HEK293 (cell line): ENCODE data around the gene GNB1L.

Experiments
- GLI2 ChIP-seq: fragments of 450-650 bp; formaldehyde crosslinking; IDR thresholded peaks from 2 replicates; pipeline ENCODE4; 2017; ENCODE audit warnings: missing biosample characterization, missing genetic modification characterization, low read depth, borderline replicate concordance
- KLF7 ChIP-seq: fragments of 450-650 bp; formaldehyde crosslinking; IDR thresholded peaks from 2 replicates; pipeline ENCODE4 v1.5.1; 2016; ENCODE audit warnings: missing biosample characterization, missing genetic modification characterization, borderline replicate concordance
- PRDM10 ChIP-seq: fragments of 450-650 bp; formaldehyde crosslinking; IDR thresholded peaks from 2 replicates; pipeline ENCODE4 v1.5.1; 2016; ENCODE audit warnings: missing biosample characterization, missing genetic modification characterization
- REPIN1 ChIP-seq: fragments of 450-650 bp; formaldehyde crosslinking; IDR thresholded peaks from 2 replicates; pipeline ENCODE4 v1.5.1; 2017; ENCODE audit warnings: missing biosample characterization, missing genetic modification characterization, low read depth
- SP7 ChIP-seq: fragments of 450-650 bp; formaldehyde crosslinking; IDR thresholded peaks from 2 replicates; pipeline ENCODE4 v1.5.1; 2016; ENCODE audit warnings: missing biosample characterization, missing genetic modification characterization
- WT1 ChIP-seq: fragments of 450-650 bp; formaldehyde crosslinking; IDR thresholded peaks from 2 replicates; pipeline ENCODE4 v1.5.1; 2016; ENCODE audit warnings: missing biosample characterization, missing genetic modification characterization
- ZBTB1 ChIP-seq: fragments of 450-650 bp; formaldehyde crosslinking; IDR thresholded peaks from 2 replicates; pipeline ENCODE4 v1.5.1; 2016; ENCODE audit warnings: missing biosample characterization, missing genetic modification characterization
- ZFP37 ChIP-seq: fragments of 450-650 bp; formaldehyde crosslinking; IDR thresholded peaks from 2 replicates; pipeline ENCODE4 v1.5.1; 2016; ENCODE audit warnings: missing biosample characterization, missing genetic modification characterization
- ZNF133 ChIP-seq: fragments of 450-650 bp; formaldehyde crosslinking; IDR thresholded peaks from 2 replicates; pipeline ENCODE4 v1.5.1; 2016; ENCODE audit warnings: missing biosample characterization, missing genetic modification characterization
- ZNF175 ChIP-seq: fragments of 450-650 bp; formaldehyde crosslinking; IDR thresholded peaks from 2 replicates; pipeline ENCODE4 v1.5.1; 2016; ENCODE audit warnings: missing biosample characterization, missing genetic modification characterization
- ZNF280C ChIP-seq: fragments of 450-650 bp; formaldehyde crosslinking; IDR thresholded peaks from 2 replicates; pipeline ENCODE4 v1.5.1; 2016; ENCODE audit warnings: missing biosample characterization, missing genetic modification characterization
- ZNF335 ChIP-seq: fragments of 450-650 bp; formaldehyde crosslinking; conservative IDR thresholded peaks from 2 replicates; pipeline ENCODE4 v1.5.1; 2016; ENCODE audit warnings: missing biosample characterization, missing genetic modification characterization
- ZNF366 ChIP-seq: fragments of 450-650 bp; formaldehyde crosslinking; conservative IDR thresholded peaks from 2 replicates; pipeline ENCODE4 v1.5.1; 2016; ENCODE audit warnings: missing biosample characterization, missing genetic modification characterization
- ZNF514 ChIP-seq: fragments of 450-650 bp; formaldehyde crosslinking; IDR thresholded peaks from 2 replicates; pipeline ENCODE4 v1.5.1; 2016; ENCODE audit warnings: missing biosample characterization, missing genetic modification characterization
- ZNF521 ChIP-seq: fragments of 450-650 bp; formaldehyde crosslinking; IDR thresholded peaks from 2 replicates; pipeline ENCODE4 v1.5.1; 2017; ENCODE audit warnings: missing biosample characterization, mild to moderate bottlenecking, missing genetic modification characterization
- ZNF677 ChIP-seq: fragments of 450-650 bp; IDR thresholded peaks from 2 replicates; pipeline ENCODE4 v1.5.0; 2018; ENCODE audit warnings: missing biosample characterization, mild to moderate bottlenecking, missing genetic modification characterization, moderate library complexity
- ZNF768 ChIP-seq: fragments of 450-650 bp; formaldehyde crosslinking; IDR thresholded peaks from 2 replicates; pipeline ENCODE4 v1.5.1; 2018; ENCODE audit warnings: missing biosample characterization, mild to moderate bottlenecking, missing genetic modification characterization
- ZSCAN30 ChIP-seq: fragments of 450-650 bp; IDR thresholded peaks from 2 replicates; pipeline ENCODE4 v1.5.1; 2018; ENCODE audit warnings: missing biosample characterization, mild to moderate bottlenecking, missing genetic modification characterization, moderate library complexity
- TF ChIP-seq, protein P1 (sequence below): fragments of 450-650 bp; formaldehyde crosslinking; IDR thresholded peaks from 2 replicates; pipeline ENCODE4 v1.5.1; 2016; ENCODE audit warnings: missing biosample characterization, missing genetic modification characterization, borderline replicate concordance
- TF ChIP-seq, protein P2 (sequence below): fragments of 450-650 bp; formaldehyde crosslinking; IDR thresholded peaks from 2 replicates; pipeline ENCODE4 v1.5.1; 2017; ENCODE audit warnings: missing biosample characterization, missing genetic modification characterization
- TF ChIP-seq, protein P3 (sequence below): fragments of 450-650 bp; formaldehyde crosslinking; IDR thresholded peaks from 2 replicates; pipeline ENCODE4 v1.5.1; 2016; ENCODE audit warnings: missing biosample characterization, missing genetic modification characterization
- TF ChIP-seq, protein P4 (sequence below): IDR thresholded peaks from 2 replicates; pipeline ENCODE4 v1.6.1; 2011; ENCODE audit warnings: mild to moderate bottlenecking, low read depth, low read length, borderline replicate concordance
- TF ChIP-seq, protein P5 (sequence below): fragments of 450-650 bp; formaldehyde crosslinking; IDR thresholded peaks from 2 replicates; pipeline ENCODE4 v1.5.1; 2017; ENCODE audit warnings: missing biosample characterization, missing genetic modification characterization

GNB1L gene

GRCh38 chr22:19854778-19855503 lies at the start of gene GNB1L, which contains the start of gene RTL10 (continued):
- TF ChIP-seq ZNF335 (tag by site-specific recombination): 0 out of 2 replicates have a peak, but pooled peaks have one; percentile 51
- TF ChIP-seq SP7: peak; percentile 60
- no peak for TF ChIP-seq REPIN1 (tag by site-specific recombination)
- 0 out of 2 replicates have a peak, but pooled peaks have one; percentile 8 for TF ChIP-seq KLF7 (tag by site-specific recombination)
- no peak for TF ChIP-seq GLI2 (tag by site-specific recombination)
- TF ChIP-seq ZNF768: no peak
- no peak for TF ChIP-seq ZNF514 (tag by site-specific recombination)
- TF ChIP-seq ZBTB1: peak; percentile 81
- TF ChIP-seq, protein P1, sequence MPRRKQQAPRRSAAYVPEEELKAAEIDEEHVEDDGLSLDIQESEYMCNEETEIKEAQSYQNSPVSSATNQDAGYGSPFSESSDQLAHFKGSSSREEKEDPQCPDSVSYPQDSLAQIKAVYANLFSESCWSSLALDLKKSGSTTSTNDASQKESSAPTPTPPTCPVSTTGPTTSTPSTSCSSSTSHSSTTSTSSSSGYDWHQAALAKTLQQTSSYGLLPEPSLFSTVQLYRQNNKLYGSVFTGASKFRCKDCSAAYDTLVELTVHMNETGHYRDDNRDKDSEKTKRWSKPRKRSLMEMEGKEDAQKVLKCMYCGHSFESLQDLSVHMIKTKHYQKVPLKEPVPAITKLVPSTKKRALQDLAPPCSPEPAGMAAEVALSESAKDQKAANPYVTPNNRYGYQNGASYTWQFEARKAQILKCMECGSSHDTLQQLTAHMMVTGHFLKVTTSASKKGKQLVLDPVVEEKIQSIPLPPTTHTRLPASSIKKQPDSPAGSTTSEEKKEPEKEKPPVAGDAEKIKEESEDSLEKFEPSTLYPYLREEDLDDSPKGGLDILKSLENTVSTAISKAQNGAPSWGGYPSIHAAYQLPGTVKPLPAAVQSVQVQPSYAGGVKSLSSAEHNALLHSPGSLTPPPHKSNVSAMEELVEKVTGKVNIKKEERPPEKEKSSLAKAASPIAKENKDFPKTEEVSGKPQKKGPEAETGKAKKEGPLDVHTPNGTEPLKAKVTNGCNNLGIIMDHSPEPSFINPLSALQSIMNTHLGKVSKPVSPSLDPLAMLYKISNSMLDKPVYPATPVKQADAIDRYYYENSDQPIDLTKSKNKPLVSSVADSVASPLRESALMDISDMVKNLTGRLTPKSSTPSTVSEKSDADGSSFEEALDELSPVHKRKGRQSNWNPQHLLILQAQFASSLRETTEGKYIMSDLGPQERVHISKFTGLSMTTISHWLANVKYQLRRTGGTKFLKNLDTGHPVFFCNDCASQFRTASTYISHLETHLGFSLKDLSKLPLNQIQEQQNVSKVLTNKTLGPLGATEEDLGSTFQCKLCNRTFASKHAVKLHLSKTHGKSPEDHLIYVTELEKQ: no peak
- TF ChIP-seq WT1 (tag by site-specific recombination): no peak; the same call in 1 of the 2 replicates
- TF ChIP-seq, protein P2, sequence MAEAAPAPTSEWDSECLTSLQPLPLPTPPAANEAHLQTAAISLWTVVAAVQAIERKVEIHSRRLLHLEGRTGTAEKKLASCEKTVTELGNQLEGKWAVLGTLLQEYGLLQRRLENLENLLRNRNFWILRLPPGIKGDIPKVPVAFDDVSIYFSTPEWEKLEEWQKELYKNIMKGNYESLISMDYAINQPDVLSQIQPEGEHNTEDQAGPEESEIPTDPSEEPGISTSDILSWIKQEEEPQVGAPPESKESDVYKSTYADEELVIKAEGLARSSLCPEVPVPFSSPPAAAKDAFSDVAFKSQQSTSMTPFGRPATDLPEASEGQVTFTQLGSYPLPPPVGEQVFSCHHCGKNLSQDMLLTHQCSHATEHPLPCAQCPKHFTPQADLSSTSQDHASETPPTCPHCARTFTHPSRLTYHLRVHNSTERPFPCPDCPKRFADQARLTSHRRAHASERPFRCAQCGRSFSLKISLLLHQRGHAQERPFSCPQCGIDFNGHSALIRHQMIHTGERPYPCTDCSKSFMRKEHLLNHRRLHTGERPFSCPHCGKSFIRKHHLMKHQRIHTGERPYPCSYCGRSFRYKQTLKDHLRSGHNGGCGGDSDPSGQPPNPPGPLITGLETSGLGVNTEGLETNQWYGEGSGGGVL (tag by site-specific recombination): no peak
- no peak; the same call in 1 of the 2 replicates for TF ChIP-seq ZNF366 (tag by site-specific recombination)
- TF ChIP-seq, protein P3, sequence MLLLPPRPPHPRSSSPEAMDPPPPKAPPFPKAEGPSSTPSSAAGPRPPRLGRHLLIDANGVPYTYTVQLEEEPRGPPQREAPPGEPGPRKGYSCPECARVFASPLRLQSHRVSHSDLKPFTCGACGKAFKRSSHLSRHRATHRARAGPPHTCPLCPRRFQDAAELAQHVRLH (tag by site-specific recombination): peak; percentile 59; the same call in 1 of the 2 replicates
- TF ChIP-seq ZSCAN30 (tag by site-specific recombination): peak; percentile 63; the same call in 1 of the 2 replicates
- TF ChIP-seq ZNF175 (tag by site-specific recombination): no peak
- TF ChIP-seq ZFP37 (tag by site-specific recombination): peak; percentile 65; the same call in 1 of the 2 replicates
- TF ChIP-seq, protein P4, sequence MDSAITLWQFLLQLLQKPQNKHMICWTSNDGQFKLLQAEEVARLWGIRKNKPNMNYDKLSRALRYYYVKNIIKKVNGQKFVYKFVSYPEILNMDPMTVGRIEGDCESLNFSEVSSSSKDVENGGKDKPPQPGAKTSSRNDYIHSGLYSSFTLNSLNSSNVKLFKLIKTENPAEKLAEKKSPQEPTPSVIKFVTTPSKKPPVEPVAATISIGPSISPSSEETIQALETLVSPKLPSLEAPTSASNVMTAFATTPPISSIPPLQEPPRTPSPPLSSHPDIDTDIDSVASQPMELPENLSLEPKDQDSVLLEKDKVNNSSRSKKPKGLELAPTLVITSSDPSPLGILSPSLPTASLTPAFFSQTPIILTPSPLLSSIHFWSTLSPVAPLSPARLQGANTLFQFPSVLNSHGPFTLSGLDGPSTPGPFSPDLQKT: no peak
- 0 out of 2 replicates have a peak, but pooled peaks have one; percentile 55 for TF ChIP-seq PRDM10 (tag by site-specific recombination)
- no peak for TF ChIP-seq ZNF677 (tag by site-specific recombination)
- TF ChIP-seq, protein P5, sequence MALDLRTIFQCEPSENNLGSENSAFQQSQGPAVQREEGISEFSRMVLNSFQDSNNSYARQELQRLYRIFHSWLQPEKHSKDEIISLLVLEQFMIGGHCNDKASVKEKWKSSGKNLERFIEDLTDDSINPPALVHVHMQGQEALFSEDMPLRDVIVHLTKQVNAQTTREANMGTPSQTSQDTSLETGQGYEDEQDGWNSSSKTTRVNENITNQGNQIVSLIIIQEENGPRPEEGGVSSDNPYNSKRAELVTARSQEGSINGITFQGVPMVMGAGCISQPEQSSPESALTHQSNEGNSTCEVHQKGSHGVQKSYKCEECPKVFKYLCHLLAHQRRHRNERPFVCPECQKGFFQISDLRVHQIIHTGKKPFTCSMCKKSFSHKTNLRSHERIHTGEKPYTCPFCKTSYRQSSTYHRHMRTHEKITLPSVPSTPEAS (tag by site-specific recombination): no peak
- no peak for TF ChIP-seq ZNF133 (tag by site-specific recombination)
- no peak for TF ChIP-seq ZNF280C (tag by site-specific recombination)
- no peak for TF ChIP-seq ZNF521
